ENCODE measurements around the gene INCENP.

The INCENP gene

DNA sequence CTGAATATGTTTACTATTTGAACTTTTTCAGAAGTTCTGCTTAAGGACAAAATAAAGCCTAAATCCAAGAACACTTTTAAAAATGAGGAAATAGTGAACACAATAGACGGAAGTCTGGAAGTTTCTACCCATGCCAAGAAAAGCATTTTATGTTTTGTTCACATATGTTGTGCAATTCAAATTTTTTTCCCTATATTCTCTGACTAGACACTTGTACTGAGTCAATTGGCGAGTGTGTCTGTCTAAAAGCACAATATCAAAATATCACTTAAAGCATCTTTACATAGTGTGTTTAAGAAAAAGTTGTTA lies 29.2 kb downstream of the INCENP start:
- TF ChIP-seq, protein P1, sequence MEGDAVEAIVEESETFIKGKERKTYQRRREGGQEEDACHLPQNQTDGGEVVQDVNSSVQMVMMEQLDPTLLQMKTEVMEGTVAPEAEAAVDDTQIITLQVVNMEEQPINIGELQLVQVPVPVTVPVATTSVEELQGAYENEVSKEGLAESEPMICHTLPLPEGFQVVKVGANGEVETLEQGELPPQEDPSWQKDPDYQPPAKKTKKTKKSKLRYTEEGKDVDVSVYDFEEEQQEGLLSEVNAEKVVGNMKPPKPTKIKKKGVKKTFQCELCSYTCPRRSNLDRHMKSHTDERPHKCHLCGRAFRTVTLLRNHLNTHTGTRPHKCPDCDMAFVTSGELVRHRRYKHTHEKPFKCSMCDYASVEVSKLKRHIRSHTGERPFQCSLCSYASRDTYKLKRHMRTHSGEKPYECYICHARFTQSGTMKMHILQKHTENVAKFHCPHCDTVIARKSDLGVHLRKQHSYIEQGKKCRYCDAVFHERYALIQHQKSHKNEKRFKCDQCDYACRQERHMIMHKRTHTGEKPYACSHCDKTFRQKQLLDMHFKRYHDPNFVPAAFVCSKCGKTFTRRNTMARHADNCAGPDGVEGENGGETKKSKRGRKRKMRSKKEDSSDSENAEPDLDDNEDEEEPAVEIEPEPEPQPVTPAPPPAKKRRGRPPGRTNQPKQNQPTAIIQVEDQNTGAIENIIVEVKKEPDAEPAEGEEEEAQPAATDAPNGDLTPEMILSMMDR (IDR thresholded peaks at IDR 0.05; ENCODE audit: low read depth, low read length) = no peak
- peaks cover 19% of the 10 kb centered on the region for H3K36me3 ChIP-seq
- no peaks in the 10 kb centered on the region for H3K27me3 ChIP-seq
- no peak overlapping the region for H3K4me3 ChIP-seq (ENCODE audit: low read depth, low read length)
- H3K9me3 ChIP-seq = no peaks in the 10 kb centered on the region
- H3K4me1 ChIP-seq = no peaks in the 10 kb centered on the region
- no peak for DNase-seq

DNA sequence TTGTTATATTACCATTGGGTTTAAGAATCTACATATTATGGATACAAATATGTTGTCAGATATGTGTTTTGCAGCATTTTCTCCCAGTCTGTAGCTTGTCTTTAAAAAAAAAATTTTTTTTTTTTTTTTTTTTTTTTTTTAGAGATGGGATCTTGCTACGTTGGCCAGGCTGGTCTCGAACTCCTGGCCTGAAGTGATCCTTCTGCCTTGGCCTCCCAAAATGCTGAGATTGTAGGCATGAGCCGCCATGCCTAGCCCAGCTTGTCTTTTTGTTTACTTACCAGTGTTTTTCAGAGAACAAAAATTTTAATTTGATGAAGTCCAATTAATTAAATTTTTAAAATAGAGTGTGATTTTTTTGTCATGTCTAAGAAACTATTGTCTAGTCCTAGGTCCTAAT lies 29.8 kb downstream of the INCENP start:
- TF ChIP-seq, protein P1 (IDR thresholded peaks at IDR 0.05; ENCODE audit: low read depth, low read length) = no peak

DNA sequence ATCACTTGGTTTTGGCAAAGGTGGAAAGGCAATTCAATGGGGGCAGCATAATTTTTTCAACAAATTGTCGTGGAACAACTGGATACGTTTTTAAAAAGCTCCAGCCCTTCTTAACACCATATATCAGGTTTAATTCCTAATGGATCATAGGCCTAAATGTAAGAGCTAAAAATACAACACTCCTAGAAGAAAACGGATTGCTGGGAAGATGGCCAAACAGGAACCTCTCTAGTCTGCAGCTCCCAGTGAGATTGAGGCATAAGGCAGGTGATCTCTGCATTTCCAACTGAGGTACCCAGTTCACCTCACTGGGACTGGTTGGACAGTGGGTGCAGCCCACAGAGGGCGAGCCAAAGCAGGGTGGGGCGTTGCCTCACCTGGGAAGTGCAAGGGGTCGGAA lies 33.8 kb downstream of the INCENP start:
- TF ChIP-seq, protein P1 (IDR thresholded peaks at IDR 0.05; ENCODE audit: low read depth, low read length) = no peak
- Histone ChIP-seq H3K9me3 (no peaks in the 10 kb centered on the region), H3K27me3 (no peaks in the 10 kb centered on the region), H3K4me3 (ENCODE audit: low read depth, low read length) (no peak overlapping the region), H3K4me1 (no peaks in the 10 kb centered on the region), H3K36me3 (no peaks in the 10 kb centered on the region)
- DNase-seq = no peak

More for the DNA sequence above, 29.8 kb downstream of the INCENP start:
- Histone ChIP-seq H3K9me3 (no peaks in the 10 kb centered on the region), H3K4me3 (ENCODE audit: low read depth, low read length) (no peak overlapping the region), H3K27me3 (no peaks in the 10 kb centered on the region), H3K36me3 (peaks cover 16% of the 10 kb centered on the region), H3K4me1 (no peaks in the 10 kb centered on the region)
- DNase-seq = no peak

DNA sequence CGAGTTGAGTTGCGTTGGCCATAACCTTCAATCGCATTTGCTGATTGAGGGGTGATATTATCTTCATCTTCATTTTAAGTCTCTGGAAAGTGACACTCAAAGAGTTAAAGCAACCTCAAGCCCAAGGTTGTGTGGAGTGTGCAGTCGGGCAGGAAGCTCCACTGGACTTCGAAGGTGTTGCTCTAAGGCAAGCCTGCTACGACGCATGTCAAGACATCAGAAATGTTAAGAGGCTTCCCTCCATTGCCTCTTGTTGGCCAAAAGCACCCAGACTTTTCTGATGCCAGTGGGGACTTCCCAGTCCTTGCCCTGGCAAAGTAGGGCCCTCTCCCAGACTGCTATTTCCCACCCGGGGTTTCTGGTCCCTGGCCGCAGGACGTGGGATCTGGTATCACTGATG lies 42.6 kb downstream of the INCENP start:
- Histone ChIP-seq H3K9me3 (no peaks in the 10 kb centered on the region), H3K4me3 (ENCODE audit: low read depth, low read length) (no peak overlapping the region), H3K27me3 (no peaks in the 10 kb centered on the region), H3K4me1 (no peaks in the 10 kb centered on the region), H3K36me3 (no peaks in the 10 kb centered on the region)
- DNase-seq = no peak
- TF ChIP-seq, protein P1 (IDR thresholded peaks at IDR 0.05; ENCODE audit: low read depth, low read length) = no peak

DNA sequence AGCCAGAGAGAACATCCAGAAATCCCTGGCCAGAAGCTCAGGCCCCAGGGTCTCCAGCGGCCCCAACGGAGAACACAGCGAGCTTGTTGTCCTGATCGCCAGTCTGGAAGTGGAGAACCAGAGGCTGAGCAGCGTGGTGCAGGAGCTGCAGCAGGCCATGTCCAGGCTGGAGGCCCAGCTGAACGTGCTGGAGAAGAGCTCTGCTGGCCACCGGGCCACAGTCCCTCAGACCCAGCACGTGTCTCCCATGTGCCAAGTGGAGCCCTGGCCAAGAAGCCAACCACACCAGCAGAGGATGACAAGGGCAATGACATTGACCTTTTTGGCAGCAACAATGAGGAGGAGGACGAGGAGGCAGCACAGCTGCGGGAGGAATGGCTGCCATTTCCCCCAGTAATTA lies 45.6 kb downstream of the INCENP start:
- no peaks in the 10 kb centered on the region for H3K36me3 ChIP-seq
- no peak overlapping the region for H3K4me3 ChIP-seq (ENCODE audit: low read depth, low read length)
- TF ChIP-seq, protein P1 (IDR thresholded peaks at IDR 0.05; ENCODE audit: low read depth, low read length) = no peak
- peaks cover 8% of the 10 kb centered on the region; the same call in 1 of the 2 replicates for H3K27me3 ChIP-seq
- no peak for DNase-seq
- no peaks in the 10 kb centered on the region for H3K9me3 ChIP-seq
- no peaks in the 10 kb centered on the region for H3K4me1 ChIP-seq

DNA sequence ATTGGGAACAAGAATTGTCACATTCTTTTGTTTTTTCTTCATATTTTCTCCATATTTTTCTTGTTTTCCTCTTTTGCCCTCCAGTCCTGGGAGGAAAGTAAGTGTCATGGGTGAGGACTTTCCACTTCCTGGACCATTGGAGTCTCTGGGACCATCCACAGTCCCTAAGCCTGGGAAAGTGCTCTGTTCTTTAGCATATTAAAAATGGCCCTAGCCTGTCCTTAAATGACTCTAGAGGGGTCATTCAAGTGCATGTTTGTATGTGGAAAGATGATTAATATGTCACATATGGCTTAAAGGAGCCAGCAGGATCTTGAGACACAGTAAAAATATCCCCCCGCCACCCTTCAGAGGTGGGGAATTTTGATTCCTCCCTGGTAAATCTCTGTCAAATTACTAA lies 46.1 kb downstream of the INCENP start:
- no peaks in the 10 kb centered on the region for H3K4me1 ChIP-seq
- no peaks in the 10 kb centered on the region for H3K36me3 ChIP-seq
- no peak for DNase-seq
- no peaks in the 10 kb centered on the region for H3K9me3 ChIP-seq
- TF ChIP-seq, protein P1 (IDR thresholded peaks at IDR 0.05; ENCODE audit: low read depth, low read length) = no peak
- H3K27me3 ChIP-seq = peaks cover 9% of the 10 kb centered on the region; the same call in 1 of the 2 replicates
- no peak overlapping the region for H3K4me3 ChIP-seq (ENCODE audit: low read depth, low read length)
